Liver (tissue), 9 donors: ENCODE measurements around the gene ZFAND3. TPM values are rescaled to one million over a fixed set of nuclear protein-coding genes. Genes with fewer than 3 reads are reported as not detected.

Experiments used
- DNase-seq: peaks from one replicate; pipeline ENCODE4 v3.0.0-alpha.2; 2017; ENCODE audit warnings: low spot score
- H3K27ac ChIP-seq, 2 donors: one replicate each; pipeline ENCODE4 v1.7.0; 2013; ENCODE audit warnings: inconsistent platforms in 2 of 2, low read length in 2 of 2, control low read depth in 1 of 2, low read depth in 1 of 2, mild to moderate bottlenecking in 1 of 2
- H3K27me3 ChIP-seq, 4 donors: one replicate each; pipeline versions ENCODE4 v1.6.1 to v1.7.0; 2013; ENCODE audit warnings: low read length in 3 of 4, inconsistent platforms in 1 of 4, mild to moderate bottlenecking in 1 of 4, moderate library complexity in 1 of 4; ENCODE audit not compliant: control insufficient read depth in 4 of 4, insufficient read depth in 4 of 4
- H3K36me3 ChIP-seq, 4 donors: one replicate each; pipeline versions ENCODE4 v1.6.1 to v1.7.0; 2013; ENCODE audit warnings: low read length in 3 of 4, mild to moderate bottlenecking in 3 of 4, low read depth in 1 of 4, moderate library complexity in 1 of 4; ENCODE audit not compliant: control insufficient read depth in 4 of 4, insufficient read depth in 3 of 4
- H3K4me1 ChIP-seq, 4 donors: one replicate each; pipeline versions ENCODE4 v1.6.1 to v1.7.0; 2013; ENCODE audit warnings: low read length in 3 of 4, mild to moderate bottlenecking in 3 of 4, moderate library complexity in 1 of 4; ENCODE audit not compliant: control insufficient read depth in 4 of 4, insufficient read depth in 4 of 4
- H3K4me3 ChIP-seq, 3 donors: one replicate each; pipeline versions ENCODE4 v1.6.1 to v1.7.0; 2013; ENCODE audit warnings: low read length in 3 of 3, control low read depth in 1 of 3, low read depth in 1 of 3, mild to moderate bottlenecking in 1 of 3
- H3K9ac ChIP-seq, 2 donors: one replicate each; pipeline ENCODE4 v1.7.0; 2013; ENCODE audit warnings: low read length in 2 of 2, mild to moderate bottlenecking in 2 of 2, moderate library complexity in 2 of 2, control low read depth in 1 of 2, low read depth in 1 of 2
- H3K9me3 ChIP-seq, 4 donors: one replicate each; pipeline versions ENCODE4 v1.6.1 to v1.7.0; 2013; ENCODE audit warnings: low read length in 3 of 4; ENCODE audit not compliant: control insufficient read depth in 4 of 4
- ATF3 ChIP-seq: IDR thresholded peaks from 2 replicates; pipeline ENCODE4 v1.6.1; 2016; ENCODE audit warnings: antibody characterized with exemption
- CTCF ChIP-seq: fragments of 150-350 bp; IDR thresholded peaks from 2 replicates; pipeline ENCODE4 v1.5.1; 2017; ENCODE audit warnings: improper control_type of control experiment, low read depth, low read length; ENCODE audit not compliant: missing input control
- FOXA1 ChIP-seq: IDR thresholded peaks from 2 replicates; pipeline ENCODE4 v1.6.1; 2016; ENCODE audit warnings: antibody characterized with exemption
- FOXA2 ChIP-seq: IDR thresholded peaks from 2 replicates; pipeline ENCODE4 v1.6.1; 2016; ENCODE audit warnings: antibody characterized with exemption
- GABPA ChIP-seq, 2 donors: IDR thresholded peaks in 1 of 2; conservative IDR thresholded peaks in 1 of 2; 2 replicates each; pipeline ENCODE4 v1.6.1; 2016; ENCODE audit warnings: antibody characterized with exemption in 2 of 2, mild to moderate bottlenecking in 1 of 2, moderate library complexity in 1 of 2
- HNF4A ChIP-seq, 2 donors: conservative IDR thresholded peaks; 2 replicates each; pipeline ENCODE4 v1.6.1; 2016; ENCODE audit warnings: antibody characterized with exemption in 2 of 2, mild to moderate bottlenecking in 2 of 2
- HNF4G ChIP-seq: IDR thresholded peaks from 2 replicates; pipeline ENCODE4 v1.6.1; 2016; ENCODE audit warnings: antibody characterized with exemption
- JUND ChIP-seq, 2 donors: IDR thresholded peaks; 2 replicates each; pipeline ENCODE4 v1.6.1; 2016; ENCODE audit warnings: antibody characterized with exemption in 2 of 2
- RAD21 ChIP-seq, 2 donors: IDR thresholded peaks; 2 replicates each; pipeline ENCODE4 v1.6.1; 2016; ENCODE audit warnings: antibody characterized with exemption in 2 of 2, mild to moderate bottlenecking in 2 of 2
- REST ChIP-seq: IDR thresholded peaks from 2 replicates; pipeline ENCODE4 v1.6.1; 2016; ENCODE audit warnings: antibody characterized with exemption, mild to moderate bottlenecking
- RXRA ChIP-seq, 2 donors: IDR thresholded peaks; 2 replicates each; pipeline ENCODE4 v1.6.1; 2017 to 2018; ENCODE audit warnings: antibody characterized with exemption in 2 of 2, mild to moderate bottlenecking in 1 of 2
- SP1 ChIP-seq: IDR thresholded peaks from 2 replicates; pipeline ENCODE4 v1.6.1; 2018; ENCODE audit warnings: antibody characterized with exemption, mild to moderate bottlenecking
- TAF1 ChIP-seq: conservative IDR thresholded peaks from 2 replicates; pipeline ENCODE4 v1.6.1; 2016; ENCODE audit warnings: antibody characterized with exemption, mild to moderate bottlenecking
- YY1 ChIP-seq: IDR thresholded peaks from 2 replicates; pipeline ENCODE4 v1.6.1; 2016; ENCODE audit warnings: antibody characterized with exemption, mild to moderate bottlenecking
- ZBTB33 ChIP-seq: IDR thresholded peaks from 2 replicates; pipeline ENCODE4 v1.6.1; 2016; ENCODE audit warnings: antibody characterized with exemption
- WGBS: extraction: QIAGEN DNeasy Blood & Tissue Kit; methylation state at CpG from one replicate; pipeline ENCODE4 v1.1.7; 2013; 5-methylcytosine and 5-hydroxymethylcytosine counted together
- polyA plus RNA-seq, 2 donors: library from polyadenylated mRNA; stranded (reverse) in 1 of 2; unstranded in 1 of 2; fragments of 200-250 nt in 1 of 2; fragments of >200 nt in 1 of 2; fragmentation: Nextera tagmentation in 1 of 2; extraction: Ambion mirVana in 1 of 2; gene quantifications; one replicate each; pipeline versions ENCODE4 v1.2.1 to v1.2.3, GENCODE V29; 2013 to 2015
- total RNA-seq, 2 donors: library from RNA; depleted of rRNA; stranded (reverse); fragments of >200 nt; gene quantifications; one replicate each; pipeline ENCODE4 v1.2.3, GENCODE V29; 2014
- donor health status: healthy.
- donor health status: healthy.
- donor health status: healthy.
- donor health status: healthy.
- donor health status: healthy.

Gene ZFAND3
- total and polyA plus RNA-seq, 4 donors, result 7.7 to 37.5 (median 23.1) TPM

- TF ChIP-seq FOXA2, result no peak
- TF ChIP-seq GABPA (IDR thresholded peaks at IDR 0.05 in 1 of 2, conservative IDR thresholded peaks at IDR 0.05 in 1 of 2), result no peak
- TF ChIP-seq ZBTB33, result no peak
- TF ChIP-seq ATF3, result no peak
- no peak for TF ChIP-seq RXRA (IDR thresholded peaks at IDR 0.05)
- no peak for TF ChIP-seq YY1
- no peak for TF ChIP-seq FOXA1
- no peak for TF ChIP-seq HNF4G
- no peak for TF ChIP-seq RAD21 (IDR thresholded peaks at IDR 0.05)
- no peak for TF ChIP-seq REST
- H3K9ac ChIP-seq, result no peak overlapping the region
- H3K27ac ChIP-seq, result no peak overlapping the region
- H3K4me3 ChIP-seq, result no peak overlapping the region
- H3K9me3 ChIP-seq, result no peaks in the 10 kb centered on the region
- no peaks in the 10 kb centered on the region for H3K27me3 ChIP-seq
- DNase-seq, result no peak
- no peaks in the 10 kb centered on the region for H3K4me1 ChIP-seq
- H3K36me3 ChIP-seq, result peaks cover 8 to 17% (median 9%) of the 10 kb centered on the region in 4 donors
- WGBS, result 93% methylated on average over 3 of the region's 3 CpGs
Observed at GRCh38 chr6:38150021-38150420, 330.5 kb downstream of the ZFAND3 start.

- DNase-seq, result no peak
- whole genome bisulfite sequencing, result 96% methylated on average over 11 of the region's 11 CpGs
Observed at GRCh38 chr6:38150681-38151296, 331.3 kb downstream of the ZFAND3 start.

More at GRCh38 chr6:38150681-38151296, 331.3 kb downstream of the ZFAND3 start:
- Histone ChIP-seq H3K4me1 (no peaks in the 10 kb centered on the region), H3K27ac (no peak overlapping the region), H3K27me3 (no peaks in the 10 kb centered on the region), H3K9me3 (no peaks in the 10 kb centered on the region), H3K4me3 (no peak overlapping the region), H3K36me3 (peaks cover 5 to 17% (median 9%) of the 10 kb centered on the region in 4 donors), H3K9ac (no peak overlapping the region)
- no peak for TF ChIP-seq HNF4G
- TF ChIP-seq SP1, result no peak
- TF ChIP-seq HNF4A (conservative IDR thresholded peaks at IDR 0.05), result no peak
- no peak for TF ChIP-seq TAF1
- TF ChIP-seq ZBTB33, result no peak
- no peak for TF ChIP-seq CTCF
- TF ChIP-seq JUND (IDR thresholded peaks at IDR 0.05), result no peak
- no peak for TF ChIP-seq ATF3
- TF ChIP-seq REST, result no peak
